ENCODE measurements around the gene PFDN1.
A peak's percentile ranks its signal among the peaks of the same experiment; 100 is the strongest.

Gene PFDN1

DNA sequence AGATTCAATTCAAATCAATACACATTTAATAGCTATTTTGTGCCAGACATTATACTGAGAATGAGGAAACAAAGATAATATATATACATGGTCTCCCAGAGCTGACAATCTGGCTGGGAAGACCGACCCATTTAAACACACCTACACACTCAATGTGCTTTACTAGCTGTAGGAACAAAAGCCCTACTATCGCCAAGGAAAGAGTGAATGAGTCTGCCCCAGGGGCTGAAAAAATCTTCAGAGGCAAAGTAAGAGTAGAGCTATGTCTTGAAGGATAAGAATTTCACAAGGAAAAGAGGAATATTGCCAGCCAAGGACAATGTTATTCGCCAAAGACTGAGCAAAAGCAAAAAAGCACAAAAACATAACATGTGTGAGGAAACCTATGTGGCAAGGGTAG lies 6.6 kb downstream of the PFDN1 start:
- no peak for DNase-seq (ENCODE audit: low spot score)

DNA sequence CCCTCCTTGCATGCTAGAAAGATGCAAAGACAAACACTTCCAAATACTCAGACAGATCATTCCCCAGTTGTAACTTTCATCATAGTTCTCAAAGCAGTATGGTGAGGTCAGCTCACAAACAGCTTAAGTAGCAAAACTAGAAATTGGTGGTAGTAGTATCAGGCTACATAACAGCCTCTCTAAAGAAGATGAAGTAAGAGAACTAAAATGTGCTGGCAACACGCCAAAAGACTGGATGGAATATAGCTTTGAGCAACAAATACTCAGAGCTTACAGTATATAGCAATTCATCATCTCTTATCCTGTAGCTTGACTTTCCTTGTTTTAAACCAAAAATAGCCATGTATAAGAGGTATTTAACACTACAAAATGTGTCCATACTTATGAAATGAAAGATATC lies 7.5 kb downstream of the PFDN1 start:
- DNase-seq (ENCODE audit: low spot score): peak; percentile 32

DNA sequence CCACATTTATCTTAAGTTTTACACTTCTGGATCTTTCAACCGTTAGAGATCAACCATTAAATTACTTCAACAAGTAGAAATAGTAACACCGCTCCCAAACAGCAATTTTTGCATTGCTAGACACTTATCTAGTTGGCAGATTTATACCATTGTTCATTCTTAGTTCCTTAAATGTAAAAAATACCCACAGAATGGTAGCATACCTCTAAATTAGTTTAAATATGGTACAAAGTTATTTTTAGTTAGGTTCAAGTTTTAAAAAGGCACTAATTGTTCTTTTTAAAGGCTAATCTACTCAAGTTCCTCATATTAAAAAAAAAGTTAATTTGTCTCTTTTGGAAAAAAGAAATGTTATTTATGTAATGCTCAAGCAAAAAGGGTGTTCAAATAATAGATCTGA lies 8.1 kb downstream of the PFDN1 start:
- no peak for DNase-seq (ENCODE audit: low spot score)

- DNase-seq (ENCODE audit: low spot score): no peak
These were observed 9.1 kb downstream of the PFDN1 start for GRCh38 chr5:140293849-140294100.

DNA sequence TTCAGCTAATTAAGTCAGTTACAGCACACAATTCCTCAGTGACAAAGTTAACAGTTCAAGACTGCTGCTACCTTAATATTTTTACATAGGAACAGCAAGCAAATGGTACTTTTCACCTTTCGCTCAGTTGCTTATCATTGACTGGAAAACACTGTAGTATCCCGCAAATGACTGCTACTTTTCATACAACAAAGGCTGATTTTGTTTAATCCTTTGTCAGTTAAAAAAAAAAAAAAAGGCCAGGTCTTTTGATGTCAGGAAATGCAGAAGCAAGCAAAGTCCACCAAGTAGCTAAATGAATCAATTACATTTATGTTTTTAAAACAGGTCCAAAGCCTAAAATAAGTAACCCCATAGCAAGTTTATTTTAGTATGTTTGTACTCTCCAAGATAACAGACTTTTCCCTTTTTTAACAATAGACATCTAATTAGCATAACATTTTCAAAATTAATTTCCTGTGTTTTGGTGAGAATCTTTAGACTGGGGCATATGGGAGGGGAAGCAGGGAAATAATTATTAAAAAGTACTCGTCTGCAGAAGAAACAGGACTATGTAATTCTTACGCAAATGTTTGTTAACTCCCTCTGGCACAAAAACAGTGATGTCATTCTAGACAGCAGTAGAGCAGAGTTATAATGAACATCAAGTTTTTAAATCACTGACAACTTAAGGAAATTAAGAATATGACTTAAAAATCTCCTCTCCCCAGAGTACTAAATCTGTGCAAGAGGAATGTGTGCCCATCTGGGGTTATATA lies 9.6 kb downstream of the PFDN1 start:
- DNase-seq (ENCODE audit: low spot score): no peak

DNA sequence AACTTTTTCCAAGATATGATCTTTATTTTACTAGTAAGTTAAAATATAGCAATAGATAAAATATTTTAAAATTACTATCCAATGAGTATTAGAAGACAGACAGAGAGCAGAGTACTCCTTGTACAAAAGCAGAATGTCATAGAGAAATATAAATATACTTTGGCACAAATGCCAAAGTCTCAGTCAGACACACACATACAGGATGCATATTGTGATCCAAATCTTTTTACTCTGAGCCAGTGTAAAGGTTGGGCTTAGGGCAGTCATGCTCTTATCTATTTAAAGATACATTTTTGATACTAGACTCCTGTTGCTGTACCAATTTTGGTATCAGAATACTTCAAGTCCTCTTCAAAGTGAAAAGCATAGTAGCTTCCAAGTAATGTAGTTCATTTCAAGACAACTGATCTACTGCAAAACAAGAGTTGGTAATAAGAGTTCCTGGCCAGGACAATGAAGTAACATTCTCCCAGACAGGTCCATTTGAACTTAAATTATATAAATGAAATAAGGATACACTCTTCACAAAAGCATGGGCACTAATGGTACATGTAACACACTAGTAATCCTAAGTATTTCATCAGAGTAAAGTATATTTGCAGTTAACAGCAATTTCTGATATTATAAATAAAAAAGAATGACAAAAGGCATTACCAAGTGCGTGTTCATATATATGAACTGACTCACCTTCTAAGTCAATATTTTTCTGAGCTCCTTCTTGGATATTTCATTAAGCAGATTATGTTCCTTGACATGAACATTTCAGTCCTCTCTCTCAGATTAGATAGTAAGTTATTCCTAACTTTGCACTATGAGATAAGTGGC lies 10.5 kb downstream of the PFDN1 start:
- no peak for DNase-seq (ENCODE audit: low spot score)

DNA sequence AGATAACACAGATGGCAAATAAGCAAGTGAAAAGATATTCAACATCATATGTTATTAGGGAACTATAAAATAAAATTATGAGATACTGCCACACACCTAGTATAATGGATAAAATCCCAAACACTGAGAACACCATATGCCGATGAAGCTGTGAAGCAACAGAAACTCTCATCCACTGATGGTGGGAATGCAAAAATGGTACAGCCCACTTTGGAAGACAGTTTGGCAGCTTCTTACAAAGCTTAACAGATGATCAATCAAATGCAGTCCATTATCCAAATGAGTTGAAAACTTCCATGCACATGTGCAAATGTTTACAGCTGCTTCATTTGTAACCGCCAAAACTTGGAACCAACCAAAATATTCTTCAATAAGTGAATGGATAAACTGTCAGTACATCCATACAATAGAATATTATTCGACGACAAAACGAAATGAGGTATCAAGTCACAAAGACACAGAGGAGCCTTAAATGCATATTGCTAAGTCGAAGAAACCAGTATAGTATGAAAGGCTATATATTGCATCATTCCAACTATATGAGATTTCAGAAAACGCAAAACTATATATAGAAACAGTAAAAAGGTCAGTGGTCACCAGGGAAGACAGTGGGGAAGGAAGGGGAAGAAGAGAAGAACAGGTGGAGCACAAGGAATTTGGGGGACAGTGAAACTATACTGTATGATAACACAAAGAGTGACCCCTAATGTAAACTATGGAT lies 14.9 kb downstream of the PFDN1 start:
- DNase-seq (ENCODE audit: low spot score): no peak

GRCh38 chr5:140286424-140286823 lies 16.5 kb downstream of the PFDN1 start:
- DNase-seq (ENCODE audit: low spot score): no peak

GRCh38 chr5:140284013-140284412 lies 18.9 kb downstream of the PFDN1 start:
- no peak for DNase-seq (ENCODE audit: low spot score)

- no peak for DNase-seq (ENCODE audit: low spot score)
These were observed 20.6 kb downstream of the PFDN1 start for GRCh38 chr5:140282266-140282665.

DNA sequence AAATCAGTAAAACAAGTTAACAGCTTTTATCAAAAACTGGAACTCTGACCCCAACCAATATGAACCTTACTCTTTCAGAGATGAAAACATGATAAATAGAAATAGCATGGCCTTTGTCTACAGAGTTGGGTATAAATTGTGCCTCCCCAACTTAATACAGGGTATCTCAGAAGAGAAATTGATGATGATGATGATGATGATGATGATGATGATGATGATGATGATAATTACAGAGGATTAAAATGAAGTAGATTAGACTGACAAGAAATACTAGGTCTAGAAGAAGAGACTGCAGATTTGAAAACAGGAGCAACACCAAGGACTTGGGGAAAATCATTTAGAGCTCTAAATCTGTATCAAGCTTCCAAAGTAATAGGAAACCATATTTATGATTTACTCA lies 27.1 kb downstream of the PFDN1 start:
- no peak for DNase-seq (ENCODE audit: low spot score)

- DNase-seq (ENCODE audit: low spot score): no peak
These were observed 29.5 kb downstream of the PFDN1 start for GRCh38 chr5:140273401-140273877.

- DNase-seq (ENCODE audit: low spot score): no peak
These were observed 32.9 kb downstream of the PFDN1 start for GRCh38 chr5:140270008-140270407.

GRCh38 chr5:140267559-140268018 lies 35.3 kb downstream of the PFDN1 start:
- DNase-seq (ENCODE audit: low spot score): no peak

DNA sequence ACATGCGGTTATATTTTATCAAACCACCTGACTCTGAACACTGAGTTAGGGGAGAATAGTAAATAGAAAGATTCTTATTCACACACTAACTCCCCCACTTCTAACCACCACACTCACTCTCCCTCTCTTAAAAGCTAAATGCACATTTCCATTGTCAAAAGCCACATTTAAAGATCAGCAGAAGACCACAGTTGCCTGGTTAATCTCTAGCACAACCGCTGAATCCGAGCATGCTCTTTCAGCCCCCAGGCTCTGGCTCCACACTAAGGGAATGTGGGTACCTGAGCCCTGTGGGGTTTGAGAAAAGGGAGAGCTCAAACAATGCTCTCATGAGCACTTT lies 35.7 kb downstream of the PFDN1 start:
- peak; percentile 17 for DNase-seq (ENCODE audit: low spot score)

DNA sequence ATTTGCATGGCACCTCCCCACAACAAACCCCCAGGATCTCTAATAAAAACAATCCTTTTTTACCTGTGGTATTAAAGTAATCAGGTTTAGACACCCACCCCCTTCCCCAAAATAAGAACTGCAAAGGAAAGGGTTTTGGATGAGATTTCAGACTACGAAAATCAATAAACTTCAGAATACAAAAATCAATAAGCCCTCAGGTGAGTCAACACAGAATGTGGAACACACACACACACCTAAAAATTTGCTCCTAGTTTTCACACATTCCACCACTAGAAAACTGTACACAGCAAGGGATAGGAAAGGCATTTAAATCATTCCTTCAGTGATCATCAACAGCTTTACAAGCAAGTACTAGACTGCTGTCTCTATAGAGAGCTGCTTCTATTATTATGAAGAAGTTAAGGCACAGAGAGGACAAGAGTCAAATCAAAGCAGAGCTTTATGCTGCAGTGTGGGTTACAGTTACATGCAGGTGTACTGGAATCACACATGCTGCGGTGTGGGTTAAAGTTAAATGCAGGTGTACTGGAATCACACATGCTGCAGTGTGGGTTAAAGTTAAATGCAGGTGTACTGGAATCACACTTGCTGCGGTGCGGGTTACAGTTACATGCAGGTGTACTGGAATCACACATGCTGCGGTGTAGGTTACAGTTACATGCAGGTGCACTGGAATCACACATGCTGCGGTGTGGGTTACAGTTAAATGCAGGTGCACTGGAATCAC lies 36.3 kb downstream of the PFDN1 start:
- DNase-seq (ENCODE audit: low spot score): no peak

GRCh38 chr5:140265845-140266244 lies 37.1 kb downstream of the PFDN1 start:
- no peak for DNase-seq (ENCODE audit: low spot score)

DNA sequence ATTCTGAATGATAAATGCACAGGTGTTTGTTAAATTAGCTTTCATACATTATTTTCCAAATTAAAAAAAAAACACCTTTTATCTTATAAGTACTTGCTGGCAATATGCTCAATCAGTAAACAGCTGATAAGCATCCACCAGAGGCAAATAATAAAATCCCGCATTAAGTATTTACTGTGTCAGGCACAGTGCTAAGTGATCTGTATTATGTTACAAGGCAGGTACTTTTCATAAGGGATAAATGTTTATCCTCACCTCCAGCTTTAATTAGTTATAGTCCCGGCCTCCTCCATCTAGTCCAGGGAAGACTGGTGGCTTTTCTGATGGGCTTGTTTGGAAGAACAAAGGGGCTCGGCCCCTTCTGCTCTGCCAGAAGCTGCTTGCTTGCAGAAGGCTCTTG lies 40.1 kb downstream of the PFDN1 start:
- DNase-seq (ENCODE audit: low spot score): no peak

GRCh38 chr5:140262221-140262620 lies 40.7 kb downstream of the PFDN1 start:
- DNase-seq (ENCODE audit: low spot score): no peak

DNA sequence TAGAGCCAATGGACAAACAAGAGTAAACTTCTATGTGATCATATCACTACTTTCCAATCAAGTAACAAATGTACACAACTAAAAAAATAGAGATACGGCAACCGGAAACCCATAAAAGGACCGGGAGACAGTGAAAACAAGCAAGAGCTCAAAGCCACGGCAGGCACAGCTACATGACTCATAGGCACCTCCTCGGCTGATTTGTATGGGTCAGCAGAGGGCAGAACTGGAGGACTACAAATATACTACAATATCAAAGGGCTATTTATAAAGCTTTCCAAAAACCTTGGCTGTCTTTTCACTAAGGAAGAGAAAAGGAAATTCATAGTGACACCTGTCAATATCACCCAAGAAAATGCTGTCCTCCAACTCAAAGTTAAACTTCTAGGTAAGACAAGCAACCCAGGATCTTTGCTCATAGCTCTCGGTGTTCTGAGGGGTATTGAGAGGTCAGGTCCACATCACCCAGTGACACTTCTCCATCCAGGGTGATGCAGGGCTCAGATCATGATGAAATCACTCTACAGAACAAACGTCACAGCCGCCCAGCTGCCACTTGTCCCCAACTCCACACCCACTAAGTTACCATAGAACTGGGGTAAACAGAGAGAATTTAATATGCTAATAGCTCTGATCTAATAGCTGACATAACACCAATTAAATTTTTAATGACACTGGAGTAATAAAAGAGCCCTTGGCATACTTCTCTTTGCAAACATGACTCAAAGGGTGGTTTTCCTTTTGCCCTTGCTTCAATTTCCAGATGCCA lies 41.3 kb downstream of the PFDN1 start:
- peak; percentile 64 for DNase-seq (ENCODE audit: low spot score)

DNA sequence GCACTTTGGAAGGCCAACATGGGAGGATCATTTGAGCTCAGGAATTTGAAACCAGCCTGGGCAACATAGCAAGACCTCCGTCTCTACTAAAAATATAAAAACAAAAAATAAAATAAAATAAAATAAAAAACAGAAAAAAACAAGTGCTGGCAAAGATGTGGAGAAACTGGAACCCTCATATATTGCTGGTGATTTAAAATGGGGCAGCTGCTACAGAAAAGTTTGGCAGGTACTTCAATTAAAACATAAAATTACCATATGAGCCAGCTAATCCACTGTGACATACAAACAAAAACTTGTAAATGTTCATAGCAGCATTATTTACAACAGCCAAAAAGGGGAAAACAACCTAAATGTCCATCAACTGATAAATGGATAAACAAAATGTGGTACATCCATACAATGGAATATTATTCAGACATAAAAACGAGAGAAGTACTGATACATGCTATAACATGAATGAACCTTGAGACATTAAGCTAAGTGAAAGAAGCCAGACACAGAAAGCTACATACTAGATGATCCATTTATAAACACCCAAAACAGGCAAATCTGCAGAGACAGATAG lies 42.7 kb downstream of the PFDN1 start:
- DNase-seq (ENCODE audit: low spot score): no peak

Measured in CD4-positive, alpha-beta T cell treated with Interleukin-2 at 100 ng/mL for 4 hours (primary cell).